ENCODE data around the gene SRRM3.
A peak's percentile ranks its signal among the peaks of the same experiment; 100 is the strongest.
"Not testable (repeated sequence)": the region's sequence is repeated elsewhere in the genome, so short reads cannot be mapped to it uniquely, and the experiment has no call there.

SRRM3 gene, protein sequence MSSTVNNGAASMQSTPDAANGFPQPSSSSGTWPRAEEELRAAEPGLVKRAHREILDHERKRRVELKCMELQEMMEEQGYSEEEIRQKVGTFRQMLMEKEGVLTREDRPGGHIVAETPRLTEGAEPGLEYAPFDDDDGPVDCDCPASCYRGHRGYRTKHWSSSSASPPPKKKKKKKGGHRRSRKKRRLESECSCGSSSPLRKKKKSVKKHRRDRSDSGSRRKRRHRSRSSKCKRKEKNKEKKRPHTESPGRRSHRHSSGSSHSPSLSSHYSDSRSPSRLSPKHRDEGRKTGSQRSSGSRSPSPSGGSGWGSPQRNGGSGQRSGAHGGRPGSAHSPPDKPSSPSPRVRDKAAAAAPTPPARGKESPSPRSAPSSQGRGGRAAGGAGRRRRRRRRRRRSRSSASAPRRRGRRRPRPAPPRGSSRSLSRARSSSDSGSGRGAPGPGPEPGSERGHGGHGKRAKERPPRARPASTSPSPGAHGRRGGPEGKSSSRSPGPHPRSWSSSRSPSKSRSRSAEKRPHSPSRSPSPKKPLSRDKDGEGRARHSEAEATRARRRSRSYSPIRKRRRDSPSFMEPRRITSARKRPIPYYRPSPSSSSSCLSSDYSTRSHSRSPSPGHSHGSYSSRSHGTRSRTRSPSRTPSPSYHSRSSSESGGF

DNA sequence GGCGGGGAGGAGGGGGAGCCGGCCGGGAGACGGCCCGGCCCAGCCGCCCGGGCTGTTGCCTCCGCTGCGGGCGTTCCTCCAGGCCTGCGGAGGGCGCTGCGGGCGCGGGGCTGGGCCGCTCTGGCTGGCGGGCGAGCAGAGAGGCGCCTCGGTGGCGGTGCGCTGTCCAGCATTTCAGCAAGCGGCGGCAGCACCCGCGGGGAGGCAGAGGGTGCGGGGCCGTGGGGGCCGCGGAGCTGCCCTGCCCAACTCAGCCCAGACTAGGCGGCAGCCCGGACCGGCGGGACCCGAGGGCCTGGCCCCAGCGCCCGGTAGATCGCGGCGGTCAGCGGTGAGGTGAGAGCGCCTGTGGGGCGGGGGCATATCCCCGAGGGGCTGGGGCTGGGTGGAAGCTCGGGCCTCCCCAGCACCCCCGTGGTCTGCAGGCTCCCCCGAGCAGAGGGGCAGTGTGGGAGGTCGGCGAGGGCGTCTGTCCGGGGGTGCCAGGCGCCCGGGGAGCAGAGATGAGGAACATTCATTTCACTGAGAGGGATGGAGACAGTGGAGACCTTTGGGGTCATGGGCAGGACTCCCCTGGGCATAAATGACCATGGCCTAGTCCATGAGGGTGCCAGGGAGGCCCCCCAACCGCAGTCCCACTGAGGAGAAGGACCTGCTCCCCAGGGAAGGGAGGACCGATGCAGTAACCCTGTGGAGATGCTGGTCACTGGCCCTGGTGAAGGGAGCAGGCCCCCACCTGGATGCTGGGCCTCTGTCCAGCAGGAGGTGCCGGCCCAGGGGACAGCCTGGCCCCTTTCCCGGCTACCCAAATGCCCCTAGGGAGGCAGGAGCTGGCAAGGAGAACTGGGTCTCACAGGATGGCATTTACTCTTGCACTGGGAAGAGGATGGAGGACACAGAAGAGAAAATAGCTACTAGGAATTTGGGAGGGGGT lies at the start of gene SRRM3:
Gene SRRM3, plus strand, starts transcription at position 165 of the 934 bp plus-strand sequence. CDS start 33,171 bp downstream, outside the sequence.
- peak; percentile 61 to 72 for DNase-seq (ENCODE audit: low read depth in 1 of 2, low spot score in 1 of 2)

DNA sequence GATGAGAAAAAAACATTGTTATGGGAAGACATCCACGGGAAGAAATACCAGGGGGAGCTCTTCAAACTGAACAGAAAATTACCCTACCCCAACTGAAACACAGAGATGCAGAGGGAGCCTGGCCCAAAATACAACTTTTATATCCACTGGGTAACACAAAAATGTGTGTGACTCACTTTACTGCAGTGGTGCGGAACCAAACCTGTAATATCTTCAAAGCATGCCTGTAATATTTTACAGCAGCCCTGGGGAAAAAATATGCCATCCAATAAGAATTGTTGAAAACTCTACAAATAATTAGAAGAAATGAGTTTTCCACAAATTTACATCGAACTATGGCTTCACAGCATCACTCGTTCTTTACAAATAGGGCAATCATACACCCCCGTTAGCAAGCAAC lies 49.8 kb upstream of the SRRM3 start:
- no peak for DNase-seq (ENCODE audit: low read depth in 1 of 2, low spot score in 1 of 2)

DNA sequence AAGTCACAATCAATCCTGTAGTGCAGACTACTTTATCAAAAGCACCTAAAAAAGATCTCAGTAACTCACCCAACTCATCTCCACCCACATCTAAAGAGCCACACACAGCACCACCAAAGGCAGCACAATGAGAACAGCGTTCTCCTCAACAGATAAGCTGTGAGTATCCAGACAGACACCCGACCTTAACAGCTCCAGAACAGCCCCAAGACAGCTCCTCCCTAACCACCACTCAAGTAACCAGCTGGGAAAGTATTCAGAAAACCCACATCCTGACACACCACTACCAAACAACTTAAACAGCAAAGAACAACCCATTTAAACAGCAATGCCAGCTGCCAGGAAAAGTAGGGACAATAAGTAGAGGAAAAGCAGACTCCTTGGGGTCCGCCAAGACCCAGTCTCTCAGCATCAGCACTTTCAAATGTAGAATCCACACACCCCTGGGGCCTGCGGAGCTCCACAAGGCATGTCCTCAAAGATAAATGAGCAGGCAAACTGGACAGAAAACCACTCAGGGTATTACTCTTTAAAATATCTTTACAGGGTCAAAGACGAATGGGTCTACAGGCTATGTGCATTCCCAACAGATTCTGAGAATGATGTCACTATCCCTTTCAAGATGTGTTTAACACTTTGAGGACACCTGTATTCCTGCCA lies 48.0 kb upstream of the SRRM3 start:
- not testable (repeated sequence) for DNase-seq (ENCODE audit: low read depth in 1 of 2, low spot score in 1 of 2)

DNA sequence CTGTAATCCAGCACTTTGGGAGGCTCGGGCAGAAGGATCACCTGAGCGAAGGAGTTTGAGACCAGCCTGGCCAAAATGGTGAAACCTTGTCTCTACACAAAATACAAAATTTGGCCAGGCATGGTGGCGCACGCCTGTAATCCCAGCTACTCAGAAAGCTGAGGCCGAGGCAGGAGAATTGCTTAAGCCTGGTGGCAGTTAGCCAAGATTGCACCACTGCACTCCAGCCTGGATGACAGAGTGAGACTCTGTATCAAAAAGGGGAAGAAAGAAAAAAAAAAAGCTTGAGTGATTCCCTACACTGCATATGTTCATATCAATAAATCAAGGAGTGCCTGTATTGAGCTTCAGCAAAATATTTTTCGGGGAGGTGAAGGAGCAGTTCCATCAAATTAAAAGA lies 45.8 kb upstream of the SRRM3 start:
- DNase-seq (ENCODE audit: low read depth in 1 of 2, low spot score in 1 of 2) = no peak

DNA sequence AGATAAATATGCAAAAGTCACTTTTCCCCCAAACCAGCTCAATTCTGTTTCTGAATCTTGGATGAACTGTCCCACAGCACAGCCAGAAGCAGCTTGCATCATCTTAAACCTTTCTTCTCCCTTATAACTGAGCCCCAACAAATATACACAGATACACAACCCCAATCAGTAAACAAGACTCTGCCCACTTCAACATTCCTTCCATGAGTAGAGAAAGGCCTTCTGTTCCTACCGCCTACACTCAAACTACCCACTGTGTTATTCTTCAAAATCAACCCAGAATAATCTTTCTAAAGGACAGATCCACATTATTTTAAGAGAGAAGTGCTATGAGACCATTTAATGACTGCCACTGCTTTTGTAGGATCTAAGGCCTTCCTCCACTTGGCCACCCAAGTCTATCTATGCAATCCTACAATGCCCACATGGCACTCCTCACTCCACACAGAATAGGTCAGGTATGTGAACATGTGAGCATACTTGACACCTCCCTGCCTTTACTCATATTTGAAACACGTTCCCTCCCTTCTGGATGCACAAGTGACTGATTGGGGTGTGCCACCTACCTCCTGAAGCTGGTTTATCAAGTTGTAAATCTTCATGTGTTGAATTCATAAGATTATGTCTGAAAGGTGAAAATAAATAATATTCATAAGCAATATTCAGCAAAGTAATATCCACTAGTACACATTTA lies 44.6 kb upstream of the SRRM3 start:
- DNase-seq (ENCODE audit: low read depth in 1 of 2, low spot score in 1 of 2) = not testable (repeated sequence)

DNA sequence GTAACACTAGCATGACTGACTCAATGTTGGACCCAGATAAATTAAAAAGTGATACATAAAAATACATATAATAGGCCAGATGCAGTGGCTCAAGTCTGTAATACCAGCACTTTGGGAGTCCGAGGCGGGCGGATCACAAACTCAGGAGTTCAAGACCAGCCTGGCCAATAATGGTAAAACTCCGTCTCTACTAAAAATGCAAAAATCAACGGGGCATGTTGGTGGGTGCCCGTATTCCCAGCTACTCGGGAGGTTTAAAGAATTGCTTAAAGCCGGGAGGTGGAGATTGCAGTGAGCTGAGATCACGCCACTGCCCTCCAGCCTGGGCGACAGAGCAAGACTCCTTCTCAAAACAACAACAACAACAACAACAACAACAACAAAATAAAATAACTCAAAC lies 43.3 kb upstream of the SRRM3 start:
- not testable (repeated sequence) for DNase-seq (ENCODE audit: low read depth in 1 of 2, low spot score in 1 of 2)

DNA sequence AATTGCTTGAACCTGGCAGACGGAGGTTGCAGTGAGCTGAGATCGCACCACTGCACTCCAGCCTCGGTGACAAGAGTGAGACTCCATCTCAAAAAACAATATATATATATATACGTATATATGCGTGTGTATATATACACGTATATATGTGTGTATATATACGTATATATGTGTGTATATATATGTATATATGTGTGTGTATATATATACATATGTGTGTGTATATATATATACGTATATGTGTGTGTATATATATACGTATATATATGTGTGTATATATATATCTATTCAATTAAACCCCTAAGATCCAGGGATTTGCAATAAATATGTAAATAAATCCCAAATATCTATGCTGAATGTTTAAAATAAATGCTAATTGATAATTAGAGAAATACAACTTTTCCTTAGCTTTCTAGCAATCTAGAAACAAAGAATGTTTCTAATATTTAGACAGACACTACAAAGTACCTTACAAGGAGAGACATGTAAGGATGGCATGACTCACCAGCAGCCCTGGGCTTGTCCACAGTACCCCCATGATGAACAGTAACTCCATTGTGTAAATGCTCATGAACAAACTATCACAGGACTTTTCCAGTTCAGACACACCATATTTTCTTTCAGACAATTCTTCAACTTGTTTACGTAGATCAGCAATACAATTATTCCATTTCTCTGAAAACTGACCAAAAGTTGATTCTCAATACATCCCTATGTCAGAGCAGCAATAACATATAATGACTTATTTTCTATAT lies 39.1 kb upstream of the SRRM3 start:
- not testable (repeated sequence) for DNase-seq (ENCODE audit: low read depth in 1 of 2, low spot score in 1 of 2)

DNA sequence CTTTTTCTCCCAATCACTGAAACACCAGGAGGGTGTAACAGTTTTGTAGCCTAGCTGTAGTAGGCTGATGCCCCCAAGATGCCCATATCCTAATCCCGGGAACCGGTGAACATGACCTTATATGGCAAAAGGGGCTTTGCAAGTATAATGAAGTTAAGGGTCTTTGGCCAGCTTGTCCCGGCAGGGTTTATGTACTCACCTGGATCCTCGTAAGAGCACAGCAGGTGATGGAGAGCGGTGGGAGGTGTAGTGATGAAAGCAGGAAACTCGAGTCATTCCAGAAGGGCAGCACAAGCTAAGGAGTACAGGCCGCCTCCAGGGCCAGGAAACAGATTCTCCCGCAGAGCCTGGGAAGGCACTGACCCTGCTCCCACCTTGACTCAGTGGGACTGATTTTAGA lies 37.9 kb upstream of the SRRM3 start:
- not testable (repeated sequence) for DNase-seq (ENCODE audit: low read depth in 1 of 2, low spot score in 1 of 2)

DNA sequence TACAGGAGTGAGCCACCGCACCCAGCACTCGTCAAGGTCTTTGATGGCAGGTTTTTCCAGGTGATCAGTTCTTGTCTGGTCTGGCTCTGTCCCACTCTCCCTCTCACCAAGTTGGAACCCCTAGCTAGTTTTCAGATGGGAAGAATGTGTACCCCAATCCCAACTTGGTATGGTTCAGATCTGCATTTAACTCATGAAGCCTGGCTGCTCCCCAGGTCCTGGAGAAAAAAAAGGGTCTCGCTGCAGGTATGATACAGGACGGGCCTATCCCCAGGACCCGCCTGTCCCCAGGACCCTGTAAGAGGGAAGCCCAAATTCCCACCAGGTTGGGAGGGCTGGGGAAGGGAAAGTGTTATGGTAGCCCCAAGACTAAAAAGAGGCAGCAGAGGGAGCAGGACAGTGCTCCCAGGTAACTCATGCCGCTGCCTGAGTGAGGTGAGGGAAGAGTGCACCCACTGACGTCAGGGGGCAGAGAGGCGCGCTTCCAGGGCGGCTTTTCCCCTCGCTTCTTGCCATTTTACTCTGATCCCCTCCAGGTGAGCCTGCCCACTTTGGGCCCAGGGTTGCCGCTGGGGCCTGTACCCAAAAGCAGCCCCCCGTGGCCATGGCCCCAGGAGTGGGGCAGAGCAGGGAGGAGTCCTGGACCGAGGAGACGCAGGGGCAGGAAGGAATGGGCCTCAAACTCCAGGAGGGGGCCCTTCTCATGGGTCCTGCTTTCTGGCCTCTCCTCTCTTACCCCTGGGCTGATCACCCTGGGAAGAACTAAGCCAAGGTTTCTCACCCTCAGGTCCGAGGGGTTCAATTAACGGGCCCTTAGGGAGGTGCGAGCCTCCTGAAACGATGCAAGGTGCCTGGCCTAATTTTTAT lies 36.4 kb upstream of the SRRM3 start:
- DNase-seq (ENCODE audit: low read depth in 1 of 2, low spot score in 1 of 2) = no peak

DNA sequence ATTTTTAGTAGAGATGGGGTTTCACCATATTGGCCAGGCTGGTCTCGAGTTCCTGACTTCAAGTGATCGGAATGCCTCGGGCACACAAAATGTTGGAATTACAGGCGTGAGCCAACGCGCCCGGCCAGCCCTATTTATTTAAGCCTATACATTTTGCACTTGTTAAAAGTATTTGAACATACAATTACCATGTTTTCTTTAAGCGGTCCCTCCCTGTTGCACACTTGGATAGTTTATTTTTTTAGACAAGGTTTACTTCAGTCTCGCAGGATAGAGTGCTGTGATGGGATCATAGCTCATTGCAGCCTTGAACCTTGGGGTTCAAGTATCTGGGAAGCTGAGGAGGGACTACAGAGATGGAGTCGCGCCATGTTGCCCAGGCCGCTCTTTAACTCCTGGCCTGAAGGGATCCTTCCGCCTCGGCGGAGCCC lies 35.7 kb upstream of the SRRM3 start:
- DNase-seq (ENCODE audit: low read depth in 1 of 2, low spot score in 1 of 2) = no peak

DNA sequence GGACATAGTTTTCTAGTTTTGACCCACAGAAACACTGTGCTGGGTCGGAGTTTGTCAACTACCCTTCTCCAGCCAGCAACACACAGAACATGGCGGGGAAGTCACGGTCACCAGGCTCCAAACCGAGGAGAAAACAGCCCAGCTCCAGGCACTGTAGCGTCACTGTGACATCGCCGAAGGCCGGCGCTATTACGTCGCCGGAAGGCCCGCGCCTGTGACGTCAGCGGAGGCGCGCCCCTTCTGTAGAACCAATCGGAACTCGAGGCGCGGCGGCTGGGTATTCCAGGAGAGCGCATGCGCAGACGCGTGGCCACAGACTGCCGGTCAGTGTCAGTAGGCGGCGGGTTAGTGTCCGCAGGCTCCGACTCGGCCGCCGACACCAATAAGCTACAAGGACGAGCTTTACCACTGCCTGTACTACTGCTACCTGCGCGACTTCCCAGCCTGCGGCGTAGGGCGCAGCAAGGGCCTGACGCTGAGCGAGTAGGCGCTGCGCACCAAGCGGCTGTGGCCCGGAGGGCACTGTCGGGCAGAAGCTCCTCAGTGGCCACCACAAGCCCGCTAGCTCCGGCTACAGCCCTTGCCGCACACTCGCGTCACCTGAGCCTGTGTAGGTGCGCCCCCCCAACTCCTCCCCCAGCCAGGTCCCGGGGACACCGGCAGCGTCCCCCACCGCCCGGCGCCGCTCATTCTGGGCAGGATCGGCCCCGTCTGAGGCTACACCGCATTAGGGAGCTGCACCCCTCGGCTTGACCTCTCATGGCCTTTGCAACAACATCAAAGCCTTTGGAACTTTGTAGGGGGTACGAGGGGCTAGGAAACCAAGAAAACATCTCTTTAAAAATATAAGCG lies 35.1 kb upstream of the SRRM3 start:
- peak; percentile 83 to 88 for DNase-seq (ENCODE audit: low read depth in 1 of 2, low spot score in 1 of 2)

DNA sequence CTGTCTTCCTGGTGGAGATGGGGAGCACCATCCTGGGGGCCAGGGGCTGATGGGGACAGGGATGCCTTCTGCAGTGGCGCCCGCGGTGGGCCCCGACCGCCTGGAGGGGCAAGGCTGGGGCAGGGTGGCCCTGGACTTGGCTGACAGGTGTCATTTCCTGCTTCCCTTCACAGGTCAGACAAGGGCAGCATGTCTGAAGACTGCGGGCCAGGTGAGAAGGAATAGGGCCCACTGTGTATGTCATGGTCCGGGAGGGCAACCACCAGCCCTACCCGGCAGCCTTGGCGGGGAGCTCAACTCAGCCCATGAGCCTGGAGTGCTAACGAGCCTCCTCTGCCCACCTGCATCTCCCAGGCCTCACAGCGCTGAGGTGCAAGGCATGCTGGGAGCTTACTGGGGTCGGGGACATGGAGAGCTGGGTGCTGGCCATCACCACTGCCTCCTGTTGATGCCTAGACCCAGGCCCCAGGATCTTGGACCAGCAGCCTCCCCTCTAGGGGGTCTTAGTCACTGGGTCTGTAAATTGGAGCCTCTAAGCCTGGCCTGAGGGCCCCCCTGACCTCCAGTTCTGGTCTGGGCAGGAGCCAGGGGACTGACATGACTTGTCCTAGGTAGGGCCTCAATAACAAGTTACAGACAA lies 28.0 kb upstream of the SRRM3 start:
- DNase-seq (ENCODE audit: low read depth in 1 of 2, low spot score in 1 of 2) = no peak

DNA sequence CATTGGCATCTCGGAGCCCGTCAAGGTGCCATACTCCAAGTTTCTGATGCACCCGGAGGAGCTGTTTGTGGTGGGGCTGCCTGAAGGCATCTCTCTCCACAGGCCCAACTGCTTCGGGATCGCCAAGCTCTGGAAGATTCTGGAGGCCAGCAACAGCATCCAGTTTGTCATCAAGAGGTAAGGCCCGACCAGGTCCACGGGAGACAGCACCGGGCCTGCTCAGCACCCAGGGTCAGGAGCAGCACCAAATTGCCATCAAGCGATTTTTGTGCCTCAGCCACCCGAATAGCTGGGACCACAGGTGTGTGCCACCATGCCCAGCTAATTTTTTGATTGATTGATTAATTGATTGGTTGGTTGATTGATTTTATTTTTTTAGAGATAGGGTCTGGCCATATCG lies 24.7 kb upstream of the SRRM3 start:
- DNase-seq (ENCODE audit: low read depth in 1 of 2, low spot score in 1 of 2) = not testable (repeated sequence)

DNA sequence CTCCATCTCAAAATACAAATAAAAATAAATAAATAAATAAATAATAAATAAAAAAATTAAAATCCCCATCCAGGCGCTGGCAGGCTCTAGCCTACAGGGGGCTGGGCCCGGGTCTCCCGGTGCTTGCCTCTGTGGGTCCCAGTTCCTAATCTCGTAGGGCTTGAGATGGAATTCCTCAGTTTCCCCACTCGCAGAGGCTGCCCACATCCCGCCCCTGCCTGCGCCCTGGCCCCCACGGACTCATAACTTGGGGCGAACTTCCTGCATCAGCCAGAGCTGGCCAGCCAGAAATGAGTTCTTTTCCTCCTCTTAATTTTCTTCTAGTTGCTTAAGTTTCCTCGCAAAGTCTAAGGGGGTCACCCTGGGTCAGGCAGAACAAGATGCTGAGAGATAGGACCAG lies 22.0 kb upstream of the SRRM3 start:
- DNase-seq (ENCODE audit: low read depth in 1 of 2, low spot score in 1 of 2) = no peak

DNA sequence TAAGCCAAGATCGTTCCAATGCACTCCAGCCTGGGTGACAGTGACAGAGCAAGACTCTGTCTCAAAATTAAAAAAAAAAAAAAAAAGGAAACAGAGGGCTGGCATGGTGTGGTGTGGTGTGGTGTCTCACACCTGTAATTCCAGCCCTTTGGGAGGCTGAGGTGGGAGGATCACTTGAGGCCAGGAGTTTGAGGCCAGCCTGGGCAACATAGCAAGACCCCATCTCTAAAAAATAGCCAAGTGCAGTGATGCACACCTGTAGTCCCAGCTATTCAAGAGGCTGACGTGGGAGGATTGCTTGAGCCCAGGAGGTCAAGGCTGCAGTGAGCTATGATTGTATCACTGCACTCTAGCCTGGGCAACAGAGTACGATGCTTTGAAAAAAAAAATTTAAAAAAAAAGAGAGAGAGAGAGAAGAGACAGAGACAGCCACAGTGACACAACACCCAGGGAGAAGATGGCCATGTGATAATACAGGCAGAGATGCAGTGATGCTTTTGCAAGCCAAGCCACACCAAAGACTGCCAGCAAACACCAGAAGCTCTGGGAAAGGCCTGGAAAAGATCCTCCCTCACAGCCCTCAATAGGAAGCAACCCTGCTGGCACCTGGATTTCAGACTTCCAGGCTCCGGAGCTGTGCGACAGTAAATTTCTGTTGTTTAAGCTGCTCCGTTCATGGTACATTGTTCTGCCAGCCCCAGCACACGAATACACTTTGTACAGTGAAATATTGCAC lies 19.3 kb upstream of the SRRM3 start:
- DNase-seq (ENCODE audit: low read depth in 1 of 2, low spot score in 1 of 2) = no peak

DNA sequence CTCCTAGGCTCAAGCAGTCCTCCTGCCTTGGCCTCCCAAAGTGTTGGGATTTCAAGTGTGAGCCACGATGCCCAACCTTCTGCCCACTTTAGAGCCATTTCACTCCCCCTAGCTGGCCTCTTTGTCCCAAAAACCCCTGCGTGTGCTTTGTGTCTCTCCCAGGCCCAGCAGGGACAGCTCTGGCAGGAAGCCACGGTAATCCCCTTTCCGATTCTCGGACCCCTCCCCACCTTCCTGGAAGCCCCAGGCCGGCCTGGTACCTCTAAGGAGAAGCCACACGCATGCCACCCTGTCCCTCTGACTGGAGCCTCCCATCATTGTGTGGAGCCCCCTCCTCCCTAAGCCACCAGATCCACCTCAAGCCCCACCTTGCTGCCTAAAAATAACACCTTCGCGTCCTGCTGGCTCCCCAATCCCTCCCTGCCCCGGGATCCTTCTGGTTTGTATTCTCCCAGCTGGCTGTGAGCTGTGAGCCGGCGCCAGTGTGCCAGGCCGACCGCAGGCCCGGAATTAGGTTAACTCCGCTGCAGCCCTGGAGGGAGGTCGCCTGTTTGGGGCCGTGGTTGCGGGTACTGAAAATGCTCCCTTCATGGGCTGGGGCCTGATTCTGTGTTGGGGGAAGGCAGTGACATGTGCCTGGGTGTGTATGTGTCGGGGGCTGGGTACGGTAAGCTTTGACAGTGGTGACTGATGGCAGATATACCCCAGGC lies 16.4 kb upstream of the SRRM3 start:
- DNase-seq (ENCODE audit: low read depth in 1 of 2, low spot score in 1 of 2) = no peak

Measured in activated CD4-positive, alpha-beta T cell treated with anti-CD3 and anti-CD28 coated beads, Interleukin-2, amount 50 U/mL, for 24 hours (primary cell).